HG03442 (cell line): ENCODE measurements around the gene GXYLT1.
"Not testable (repeated sequence)": the region's sequence is repeated elsewhere in the genome, so short reads cannot be mapped to it uniquely, and the experiment has no call there.

ENCODE experiments used
- ATAC-seq: cut with Tn5 transposase; IDR thresholded peaks from one replicate; pipeline ENCODE4 v1.9.1; 2021; ENCODE audit warnings: mild to moderate bottlenecking, moderate library complexity; ENCODE audit not compliant: unreplicated experiment

Gene GXYLT1

GRCh38 chr12:42102720-42103119 lies 42.0 kb downstream of the GXYLT1 start:
- no peak for ATAC-seq

GRCh38 chr12:42099433-42099832 lies 45.2 kb downstream of the GXYLT1 start:
- ATAC-seq = no peak

GRCh38 chr12:42097971-42098370 lies 46.7 kb downstream of the GXYLT1 start:
- peak; percentile 92 for ATAC-seq

GRCh38 chr12:42094277-42094676 lies 50.4 kb downstream of the GXYLT1 start:
- no peak for ATAC-seq

- no peak for ATAC-seq
Measured at GRCh38 chr12:42091769-42092168, 52.9 kb downstream of the GXYLT1 start.

- no peak for ATAC-seq
Measured at GRCh38 chr12:42090899-42091298, 53.8 kb downstream of the GXYLT1 start.

GRCh38 chr12:42086031-42086430 lies 58.6 kb downstream of the GXYLT1 start:
- ATAC-seq = no peak

- ATAC-seq = no peak
Measured at GRCh38 chr12:42085594-42085993, 59.1 kb downstream of the GXYLT1 start.

- no peak for ATAC-seq
Measured at GRCh38 chr12:42084522-42084921, 60.2 kb downstream of the GXYLT1 start.

GRCh38 chr12:42076976-42077375 lies 67.7 kb downstream of the GXYLT1 start:
- ATAC-seq = no peak

- ATAC-seq = no peak
Measured at GRCh38 chr12:42070036-42070435, 74.6 kb downstream of the GXYLT1 start.

- no peak for ATAC-seq
Measured at GRCh38 chr12:42059127-42059526, 85.5 kb downstream of the GXYLT1 start.

GRCh38 chr12:42056130-42056529 lies 88.5 kb downstream of the GXYLT1 start:
- peak; percentile 84 for ATAC-seq

GRCh38 chr12:42053456-42053855 lies 91.2 kb downstream of the GXYLT1 start:
- no peak for ATAC-seq

GRCh38 chr12:42048980-42049379 lies 95.7 kb downstream of the GXYLT1 start:
- not testable (repeated sequence) for ATAC-seq

GRCh38 chr12:42039577-42039976 lies 105.1 kb downstream of the GXYLT1 start:
- no peak for ATAC-seq

GRCh38 chr12:42039176-42039575 lies 105.5 kb downstream of the GXYLT1 start:
- no peak for ATAC-seq

GRCh38 chr12:42031847-42032564 lies 112.7 kb downstream of the GXYLT1 start:
- no peak for ATAC-seq
